GM23338 (cell line): ENCODE data around the gene ZKSCAN8. TPM values are rescaled to one million over a fixed set of nuclear protein-coding genes. Genes with fewer than 3 reads are reported as not detected.

Experiments used
- ATAC-seq: fragments of 200-7000 bp; cut with Tn5 transposase; 3 replicates; pipeline ENCODE4 v1.9.1; 2020
- DNase-seq: peaks from one replicate; pipeline ENCODE4 v3.0.0-alpha.2; 2015; ENCODE audit warnings: low spot score
- H2AFZ ChIP-seq: fragments of 200-600 bp; sonication (generic); 2 replicates; pipeline ENCODE4 v1.8.0; 2016; ENCODE audit warnings: antibody characterized with exemption, mild to moderate bottlenecking, moderate library complexity
- H3F3A ChIP-seq: fragments of 200-600 bp; sonication (generic); replicated peaks from 2 replicates; pipeline ENCODE4 v1.8.0; 2017; ENCODE audit warnings: antibody characterized with exemption, mixed run types, low read depth
- H3K27ac ChIP-seq: fragments of 200-600 bp; sonication (generic); 2 replicates; pipeline ENCODE4 v1.6.1; 2016; ENCODE audit warnings: low read depth
- H3K27me3 ChIP-seq: fragments of 200-600 bp; sonication (generic); 2 replicates; pipeline ENCODE4 v1.8.0; 2016; ENCODE audit warnings: mild to moderate bottlenecking, mixed run types, moderate library complexity; ENCODE audit not compliant: insufficient read depth
- H3K36me3 ChIP-seq: fragments of 200-600 bp; sonication (generic); 2 replicates; pipeline ENCODE4 v1.8.0; 2016; ENCODE audit warnings: mild to moderate bottlenecking; ENCODE audit not compliant: insufficient read depth
- H3K4me1 ChIP-seq: fragments of 200-600 bp; sonication (generic); 2 replicates; pipeline ENCODE4 v1.8.0; 2016; ENCODE audit warnings: mild to moderate bottlenecking, moderate library complexity; ENCODE audit not compliant: insufficient read depth
- H3K4me2 ChIP-seq: fragments of 200-600 bp; sonication (generic); 2 replicates; pipeline ENCODE4 v1.7.1; 2017; ENCODE audit warnings: mixed run types
- H3K4me3 ChIP-seq: fragments of 200-600 bp; sonication (generic); 2 replicates; pipeline ENCODE4 v1.6.1; 2016; ENCODE audit warnings: mixed run types
- H3K79me2 ChIP-seq: fragments of 200-600 bp; sonication (generic); replicated peaks from 2 replicates; pipeline ENCODE4 v1.8.0; 2017; ENCODE audit warnings: mild to moderate bottlenecking; ENCODE audit not compliant: insufficient read depth
- H3K9me2 ChIP-seq: fragments of 200-600 bp; sonication (generic); 2 replicates; pipeline ENCODE4 v1.8.0; 2017; ENCODE audit not compliant: insufficient read depth
- H4K20me1 ChIP-seq: fragments of 200-600 bp; sonication (generic); replicated peaks from 2 replicates; pipeline ENCODE4 v1.8.0; 2017; ENCODE audit warnings: mild to moderate bottlenecking; ENCODE audit not compliant: insufficient read depth
- H3K27ac Mint-ChIP-seq: 2 replicates; pipeline ENCODE4 v1.8.0; 2020; ENCODE audit warnings: inconsistent platforms, mild to moderate bottlenecking, moderate library complexity, mixed read lengths
- H3K27me3 Mint-ChIP-seq: 3 replicates; pipeline ENCODE4 v1.8.0; 2022; ENCODE audit warnings: low read depth, mild to moderate bottlenecking, moderate library complexity, mixed read lengths, inconsistent platforms; ENCODE audit not compliant: insufficient read depth, poor library complexity
- H3K36me3 Mint-ChIP-seq: 3 replicates; pipeline ENCODE4 v1.8.0; 2021; ENCODE audit warnings: low read depth, mild to moderate bottlenecking, inconsistent platforms, moderate library complexity, mixed read lengths
- H3K4me1 Mint-ChIP-seq: 3 replicates; pipeline ENCODE4 v1.8.0; 2020; ENCODE audit warnings: mild to moderate bottlenecking, inconsistent platforms, mixed read lengths
- H3K4me3 Mint-ChIP-seq: 3 replicates; pipeline ENCODE4 v1.8.0; 2021; ENCODE audit warnings: moderate library complexity, mild to moderate bottlenecking, inconsistent platforms, mixed read lengths
- H3K9me3 Mint-ChIP-seq: 3 replicates; pipeline ENCODE4 v1.8.0; 2020; ENCODE audit warnings: moderate library complexity, mild to moderate bottlenecking, inconsistent platforms, mixed read lengths
- CREB1 ChIP-seq: fragments of 250-450 bp; sonication (Bioruptor Pico); IDR thresholded peaks from 2 replicates; pipeline ENCODE4 v1.5.0; 2020; ENCODE audit warnings: low read depth, mild to moderate bottlenecking, moderate library complexity
- CTCF ChIP-seq, 2 experiments: fragments of 200-600 bp in 1 of 2; sonication (generic) in 1 of 2; conservative IDR thresholded peaks; 2 replicates each; pipeline versions ENCODE4 v1.5.1 to v1.6.1; 2016 to 2017; ENCODE audit warnings: antibody characterized with exemption in 2 of 2, low read depth in 2 of 2, mild to moderate bottlenecking in 2 of 2, moderate library complexity in 1 of 2
- ETS1 ChIP-seq: IDR thresholded peaks from 2 replicates; pipeline ENCODE4 v1.6.1; 2016; ENCODE audit warnings: antibody characterized with exemption
- EZH2 ChIP-seq: fragments of 200-600 bp; sonication (generic); IDR thresholded peaks from one replicate; pipeline ENCODE4 v1.8.0; 2017; ENCODE audit warnings: antibody characterized with exemption, mild to moderate bottlenecking, low read depth; ENCODE audit not compliant: unreplicated experiment
- EZH2phosphoT487 ChIP-seq: fragments of 200-600 bp; sonication (generic); IDR thresholded peaks from one replicate; pipeline ENCODE4 v1.8.1; 2018; ENCODE audit warnings: antibody characterized with exemption; ENCODE audit not compliant: unreplicated experiment
- JUNB ChIP-seq: IDR thresholded peaks from one replicate; pipeline ENCODE4 v1.6.1; 2016; ENCODE audit warnings: antibody characterized with exemption; ENCODE audit not compliant: unreplicated experiment
- NANOG ChIP-seq: IDR thresholded peaks from 2 replicates; pipeline ENCODE4 v1.6.1; 2016; ENCODE audit warnings: antibody characterized with exemption, borderline replicate concordance
- POLR2AphosphoS5 ChIP-seq: IDR thresholded peaks from 2 replicates; pipeline ENCODE4 v1.6.1; 2016; ENCODE audit warnings: antibody characterized with exemption, low read depth
- REST ChIP-seq: IDR thresholded peaks from one replicate; pipeline ENCODE4 v1.6.1; 2018; ENCODE audit warnings: antibody characterized with exemption; ENCODE audit not compliant: unreplicated experiment
- STAT1 ChIP-seq: IDR thresholded peaks from one replicate; pipeline ENCODE4 v1.6.1; 2016; ENCODE audit warnings: antibody characterized with exemption; ENCODE audit not compliant: unreplicated experiment
- ZNF114 ChIP-seq: fragments of 250-450 bp; sonication (Bioruptor Pico); IDR thresholded peaks from 2 replicates; pipeline ENCODE4 v1.5.0; 2020; ENCODE audit warnings: mild to moderate bottlenecking, moderate library complexity
- ZNF331 ChIP-seq: fragments of 250-450 bp; sonication (Bioruptor Pico); IDR thresholded peaks from 2 replicates; pipeline ENCODE4 v1.5.0; 2020; ENCODE audit warnings: low read depth, mild to moderate bottlenecking, moderate library complexity
- polyA plus RNA-seq: library from polyadenylated mRNA; unstranded; fragments of >200 nt; fragmentation: Nextera tagmentation; extraction: Ambion mirVana; gene quantifications from 2 replicates; pipeline ENCODE4 v1.2.1, GENCODE V29; 2016
- total RNA-seq: library from RNA; depleted of rRNA; stranded (reverse); fragments of >200 nt; shearing (Covaris generic); gene quantifications from 2 replicates; pipeline ENCODE4 v1.2.3, GENCODE V29; 2014
- TF ChIP-seq, protein P1 (sequence below): fragments of 250-450 bp; sonication (Bioruptor Pico); IDR thresholded peaks from 2 replicates; pipeline ENCODE4 v1.5.0; 2020; ENCODE audit warnings: mild to moderate bottlenecking, moderate library complexity

The ZKSCAN8 gene
- total and polyA plus RNA-seq, 2 experiments from 2014 or later, result 4.2 to 22.6 TPM

DNA sequence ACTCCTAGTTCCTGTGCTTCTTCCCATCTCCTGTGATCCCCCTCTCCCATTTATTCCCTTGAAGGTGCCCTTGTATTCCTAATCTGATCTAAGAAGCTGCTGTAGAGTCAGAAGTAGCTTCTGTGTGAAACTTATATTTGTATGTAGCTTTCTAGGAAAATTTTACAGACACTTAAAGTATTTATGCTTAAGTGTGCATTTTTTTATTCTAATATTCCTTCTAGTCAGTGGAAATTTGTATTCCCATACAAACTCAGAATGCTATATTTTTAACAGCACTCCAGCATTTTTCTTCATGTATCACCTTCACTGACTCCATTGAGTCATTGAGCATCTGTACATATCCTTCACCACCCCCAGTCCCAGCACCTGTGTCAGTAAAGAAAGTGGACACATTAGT, 12.7 kb downstream of the ZKSCAN8 start:
- Histone ChIP-seq H3K4me3 (no peak overlapping the region), H3K79me2 (no peaks in the 10 kb centered on the region), H3K4me2 (no peak overlapping the region), H3K4me1 (no peaks in the 10 kb centered on the region), H3K36me3 (peaks cover 63% of the 10 kb centered on the region), H3K27me3 (no peaks in the 10 kb centered on the region), H2AFZ (no peak overlapping the region), H3F3A (no peaks in the 10 kb centered on the region), H3K9me2 (no peaks in the 10 kb centered on the region), H4K20me1 (peaks cover 10% of the 10 kb centered on the region; the same call in 1 of the 2 replicates), H3K27ac (no peak overlapping the region)
- no peaks in the 10 kb centered on the region for H3K4me1 Mint-ChIP-seq
- ATAC-seq (no peak), DNase-seq (no peak)
- H3K9me3 Mint-ChIP-seq, result peaks cover 4% of the 10 kb centered on the region
- TF ChIP-seq ZNF114, result no peak
- no peak for TF ChIP-seq POLR2AphosphoS5
- TF ChIP-seq JUNB, result no peak
- TF ChIP-seq EZH2phosphoT487, result no peak
- TF ChIP-seq ZNF331, result no peak
- TF ChIP-seq, protein P1, sequence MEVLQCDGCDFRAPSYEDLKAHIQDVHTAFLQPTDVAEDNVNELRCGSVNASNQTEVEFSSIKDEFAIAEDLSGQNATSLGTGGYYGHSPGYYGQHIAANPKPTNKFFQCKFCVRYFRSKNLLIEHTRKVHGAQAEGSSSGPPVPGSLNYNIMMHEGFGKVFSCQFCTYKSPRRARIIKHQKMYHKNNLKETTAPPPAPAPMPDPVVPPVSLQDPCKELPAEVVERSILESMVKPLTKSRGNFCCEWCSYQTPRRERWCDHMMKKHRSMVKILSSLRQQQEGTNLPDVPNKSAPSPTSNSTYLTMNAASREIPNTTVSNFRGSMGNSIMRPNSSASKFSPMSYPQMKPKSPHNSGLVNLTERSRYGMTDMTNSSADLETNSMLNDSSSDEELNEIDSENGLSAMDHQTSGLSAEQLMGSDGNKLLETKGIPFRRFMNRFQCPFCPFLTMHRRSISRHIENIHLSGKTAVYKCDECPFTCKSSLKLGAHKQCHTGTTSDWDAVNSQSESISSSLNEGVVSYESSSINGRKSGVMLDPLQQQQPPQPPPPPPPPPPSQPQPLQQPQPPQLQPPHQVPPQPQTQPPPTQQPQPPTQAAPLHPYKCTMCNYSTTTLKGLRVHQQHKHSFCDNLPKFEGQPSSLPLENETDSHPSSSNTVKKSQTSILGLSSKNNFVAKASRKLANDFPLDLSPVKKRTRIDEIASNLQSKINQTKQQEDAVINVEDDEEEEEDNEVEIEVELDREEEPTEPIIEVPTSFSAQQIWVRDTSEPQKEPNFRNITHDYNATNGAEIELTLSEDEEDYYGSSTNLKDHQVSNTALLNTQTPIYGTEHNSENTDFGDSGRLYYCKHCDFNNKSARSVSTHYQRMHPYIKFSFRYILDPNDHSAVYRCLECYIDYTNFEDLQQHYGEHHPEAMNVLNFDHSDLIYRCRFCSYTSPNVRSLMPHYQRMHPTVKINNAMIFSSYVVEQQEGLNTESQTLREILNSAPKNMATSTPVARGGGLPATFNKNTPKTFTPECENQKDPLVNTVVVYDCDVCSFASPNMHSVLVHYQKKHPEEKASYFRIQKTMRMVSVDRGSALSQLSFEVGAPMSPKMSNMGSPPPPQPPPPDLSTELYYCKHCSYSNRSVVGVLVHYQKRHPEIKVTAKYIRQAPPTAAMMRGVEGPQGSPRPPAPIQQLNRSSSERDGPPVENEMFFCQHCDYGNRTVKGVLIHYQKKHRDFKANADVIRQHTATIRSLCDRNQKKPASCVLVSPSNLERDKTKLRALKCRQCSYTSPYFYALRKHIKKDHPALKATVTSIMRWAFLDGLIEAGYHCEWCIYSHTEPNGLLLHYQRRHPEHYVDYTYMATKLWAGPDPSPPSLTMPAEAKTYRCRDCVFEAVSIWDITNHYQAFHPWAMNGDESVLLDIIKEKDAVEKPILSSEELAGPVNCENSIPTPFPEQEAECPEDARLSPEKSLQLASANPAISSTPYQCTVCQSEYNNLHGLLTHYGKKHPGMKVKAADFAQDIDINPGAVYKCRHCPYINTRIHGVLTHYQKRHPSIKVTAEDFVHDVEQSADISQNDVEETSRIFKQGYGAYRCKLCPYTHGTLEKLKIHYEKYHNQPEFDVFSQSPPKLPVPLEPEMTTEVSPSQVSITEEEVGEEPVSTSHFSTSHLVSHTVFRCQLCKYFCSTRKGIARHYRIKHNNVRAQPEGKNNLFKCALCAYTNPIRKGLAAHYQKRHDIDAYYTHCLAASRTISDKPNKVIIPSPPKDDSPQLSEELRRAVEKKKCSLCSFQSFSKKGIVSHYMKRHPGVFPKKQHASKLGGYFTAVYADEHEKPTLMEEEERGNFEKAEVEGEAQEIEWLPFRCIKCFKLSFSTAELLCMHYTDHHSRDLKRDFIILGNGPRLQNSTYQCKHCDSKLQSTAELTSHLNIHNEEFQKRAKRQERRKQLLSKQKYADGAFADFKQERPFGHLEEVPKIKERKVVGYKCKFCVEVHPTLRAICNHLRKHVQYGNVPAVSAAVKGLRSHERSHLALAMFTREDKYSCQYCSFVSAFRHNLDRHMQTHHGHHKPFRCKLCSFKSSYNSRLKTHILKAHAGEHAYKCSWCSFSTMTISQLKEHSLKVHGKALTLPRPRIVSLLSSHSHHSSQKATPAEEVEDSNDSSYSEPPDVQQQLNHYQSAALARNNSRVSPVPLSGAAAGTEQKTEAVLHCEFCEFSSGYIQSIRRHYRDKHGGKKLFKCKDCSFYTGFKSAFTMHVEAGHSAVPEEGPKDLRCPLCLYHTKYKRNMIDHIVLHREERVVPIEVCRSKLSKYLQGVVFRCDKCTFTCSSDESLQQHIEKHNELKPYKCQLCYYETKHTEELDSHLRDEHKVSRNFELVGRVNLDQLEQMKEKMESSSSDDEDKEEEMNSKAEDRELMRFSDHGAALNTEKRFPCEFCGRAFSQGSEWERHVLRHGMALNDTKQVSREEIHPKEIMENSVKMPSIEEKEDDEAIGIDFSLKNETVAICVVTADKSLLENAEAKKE, result no peak
- no peak for TF ChIP-seq EZH2
- TF ChIP-seq CTCF (conservative IDR thresholded peaks at IDR 0.05; ENCODE audit: low read depth in 2 of 2), result no peak
- no peak for TF ChIP-seq ETS1
- TF ChIP-seq STAT1, result no peak
- TF ChIP-seq REST, result no peak
- TF ChIP-seq NANOG, result no peak
- TF ChIP-seq CREB1 (CRISPR knock-in tag), result no peak
- no peak overlapping the region for H3K27ac Mint-ChIP-seq
- H3K4me3 Mint-ChIP-seq, result no peak overlapping the region
- no peaks in the 10 kb centered on the region for H3K27me3 Mint-ChIP-seq
- peaks cover 76% of the 10 kb centered on the region for H3K36me3 Mint-ChIP-seq
